ENCODE data around the gene KIAA1958.

KIAA1958 gene

GRCh38 chr9:112550531-112550930 is 63.9 kb downstream of the KIAA1958 start:
- H3K4me3 ChIP-seq (ENCODE audit: low read depth in 1 of 2, low read length in 2 of 2): no peak overlapping the region
- no peaks in the 10 kb centered on the region for H3K36me3 ChIP-seq (ENCODE audit: control insufficient read depth in 1 of 2, insufficient read depth in 2 of 2, low read length in 2 of 2)
- H3K9me3 ChIP-seq (ENCODE audit: control insufficient read depth in 1 of 2, low read length in 2 of 2): no peaks in the 10 kb centered on the region
- H3K27me3 ChIP-seq (ENCODE audit: control insufficient read depth in 1 of 2, insufficient read depth in 2 of 2, low read length in 2 of 2): no peaks in the 10 kb centered on the region
- H3K27ac ChIP-seq (ENCODE audit: low read depth, low read length): no peak overlapping the region
- peaks cover 14 to 26% of the 10 kb centered on the region in 2 donors for H3K4me1 ChIP-seq (ENCODE audit: control insufficient read depth in 1 of 2, insufficient read depth in 2 of 2, low read length in 2 of 2)
- H3K9ac ChIP-seq (ENCODE audit: low read depth in 1 of 2, low read length in 2 of 2): no peak overlapping the region

DNA sequence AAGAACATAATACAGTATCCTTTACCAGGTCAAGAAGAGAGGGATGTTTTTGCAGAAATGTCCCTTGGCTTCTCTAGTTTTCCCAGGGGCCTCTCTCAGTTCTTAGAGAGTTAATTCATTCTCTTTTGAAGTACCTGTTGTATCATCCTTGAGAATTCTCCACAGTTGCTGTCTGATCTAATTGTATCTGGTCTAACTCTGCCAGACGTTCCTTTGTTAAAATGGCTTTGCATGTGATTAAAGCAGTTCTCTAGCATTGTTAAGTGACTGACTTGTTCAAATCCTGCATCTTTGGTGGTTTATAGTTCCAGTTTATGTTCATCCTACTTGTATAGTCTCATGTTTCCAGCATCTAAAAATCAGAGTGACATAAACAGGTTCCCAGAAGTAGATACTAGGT is 65.0 kb downstream of the KIAA1958 start:
- peaks cover 15 to 21% of the 10 kb centered on the region in 2 donors for H3K4me1 ChIP-seq (ENCODE audit: control insufficient read depth in 1 of 2, insufficient read depth in 2 of 2, low read length in 2 of 2)
- no peak overlapping the region for H3K27ac ChIP-seq (ENCODE audit: low read depth, low read length)
- no peaks in the 10 kb centered on the region for H3K27me3 ChIP-seq (ENCODE audit: control insufficient read depth in 1 of 2, insufficient read depth in 2 of 2, low read length in 2 of 2)
- no peak overlapping the region for H3K4me3 ChIP-seq (ENCODE audit: low read depth in 1 of 2, low read length in 2 of 2)
- H3K9ac ChIP-seq (ENCODE audit: low read depth in 1 of 2, low read length in 2 of 2): no peak overlapping the region
- no peaks in the 10 kb centered on the region for H3K9me3 ChIP-seq (ENCODE audit: control insufficient read depth in 1 of 2, low read length in 2 of 2)
- H3K36me3 ChIP-seq (ENCODE audit: control insufficient read depth in 1 of 2, insufficient read depth in 2 of 2, low read length in 2 of 2): no peaks in the 10 kb centered on the region

DNA sequence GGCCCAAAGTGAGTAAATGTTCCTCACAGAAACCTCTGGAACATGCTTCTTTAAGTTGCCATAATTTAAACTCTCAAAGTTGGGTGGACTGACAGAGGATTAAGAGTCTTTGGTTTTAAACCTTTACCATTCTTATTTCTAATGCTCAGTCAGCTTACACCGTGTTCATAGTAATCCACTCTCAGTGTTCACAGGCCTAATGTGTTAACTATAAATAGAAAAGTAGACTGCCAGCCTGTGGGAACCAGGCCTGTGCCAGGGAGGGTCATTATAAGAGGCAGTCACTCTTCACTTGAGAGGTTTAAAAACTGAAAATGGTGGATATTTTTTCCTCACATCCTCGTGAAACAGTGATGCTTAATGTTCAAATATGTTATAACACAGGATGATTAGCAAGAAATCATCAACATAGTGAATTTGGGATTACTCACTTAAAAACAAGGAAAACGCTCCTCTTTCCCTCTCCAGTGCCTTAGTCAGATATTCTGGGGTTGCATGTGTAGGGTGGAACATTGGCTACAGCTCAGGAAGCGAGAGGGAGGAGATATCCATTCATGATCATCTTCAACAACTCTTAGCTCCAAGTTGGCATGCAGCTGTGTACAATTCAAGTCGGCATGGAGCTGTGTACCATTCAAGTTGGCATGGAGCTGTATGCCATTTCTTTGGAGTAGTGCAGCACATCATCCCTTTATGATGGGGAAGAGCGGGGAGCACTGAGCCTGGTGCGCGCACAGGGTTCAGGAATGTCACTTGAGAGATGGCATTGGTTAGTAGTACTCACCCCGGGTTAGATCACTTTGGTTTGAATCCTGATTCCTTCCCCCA is 65.8 kb downstream of the KIAA1958 start:
- Histone ChIP-seq H3K36me3 (ENCODE audit: control insufficient read depth in 1 of 2, insufficient read depth in 2 of 2, low read length in 2 of 2) (no peaks in the 10 kb centered on the region), H3K9ac (ENCODE audit: low read depth in 1 of 2, low read length in 2 of 2) (no peak overlapping the region), H3K27ac (ENCODE audit: low read depth, low read length) (no peak overlapping the region), H3K27me3 (ENCODE audit: control insufficient read depth in 1 of 2, insufficient read depth in 2 of 2, low read length in 2 of 2) (no peaks in the 10 kb centered on the region), H3K4me3 (ENCODE audit: low read depth in 1 of 2, low read length in 2 of 2) (no peak overlapping the region), H3K9me3 (ENCODE audit: control insufficient read depth in 1 of 2, low read length in 2 of 2) (no peaks in the 10 kb centered on the region), H3K4me1 (ENCODE audit: control insufficient read depth in 1 of 2, insufficient read depth in 2 of 2, low read length in 2 of 2) (peaks cover 21 to 29% of the 10 kb centered on the region in 2 donors)

DNA sequence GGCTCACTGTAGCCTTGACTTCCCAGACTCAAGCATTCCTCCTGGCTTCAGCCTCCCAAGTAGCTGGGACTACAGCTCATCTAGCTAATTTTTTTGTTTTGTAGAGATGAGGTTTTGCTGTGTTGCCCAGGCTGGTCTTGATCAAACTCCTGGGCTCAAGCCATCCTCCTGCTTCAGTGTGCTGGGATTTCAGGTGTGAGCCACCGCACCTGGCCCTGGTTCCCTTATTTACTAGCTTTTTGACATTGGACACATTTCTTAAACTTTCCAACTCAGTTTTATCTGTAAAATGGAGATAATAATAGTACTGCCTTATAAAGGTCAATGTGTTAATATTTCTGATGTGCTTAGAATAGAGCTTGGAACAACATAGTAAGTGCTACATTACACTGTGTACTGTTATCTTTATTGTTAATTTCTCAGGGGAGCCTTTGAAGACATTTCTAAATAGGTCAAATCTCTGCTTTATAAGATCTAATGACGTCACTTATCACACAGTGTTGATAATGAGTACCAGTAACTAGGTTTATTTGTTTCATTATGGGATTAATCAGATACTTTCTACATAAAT is 66.7 kb downstream of the KIAA1958 start:
- Histone ChIP-seq H3K36me3 (ENCODE audit: control insufficient read depth in 1 of 2, insufficient read depth in 2 of 2, low read length in 2 of 2) (no peaks in the 10 kb centered on the region), H3K9ac (ENCODE audit: low read depth in 1 of 2, low read length in 2 of 2) (no peak overlapping the region), H3K4me1 (ENCODE audit: control insufficient read depth in 1 of 2, insufficient read depth in 2 of 2, low read length in 2 of 2) (peaks cover 16 to 25% of the 10 kb centered on the region in 2 donors), H3K9me3 (ENCODE audit: control insufficient read depth in 1 of 2, low read length in 2 of 2) (no peaks in the 10 kb centered on the region), H3K4me3 (ENCODE audit: low read depth in 1 of 2, low read length in 2 of 2) (no peak overlapping the region), H3K27me3 (ENCODE audit: control insufficient read depth in 1 of 2, insufficient read depth in 2 of 2, low read length in 2 of 2) (no peaks in the 10 kb centered on the region), H3K27ac (ENCODE audit: low read depth, low read length) (no peak overlapping the region)

DNA sequence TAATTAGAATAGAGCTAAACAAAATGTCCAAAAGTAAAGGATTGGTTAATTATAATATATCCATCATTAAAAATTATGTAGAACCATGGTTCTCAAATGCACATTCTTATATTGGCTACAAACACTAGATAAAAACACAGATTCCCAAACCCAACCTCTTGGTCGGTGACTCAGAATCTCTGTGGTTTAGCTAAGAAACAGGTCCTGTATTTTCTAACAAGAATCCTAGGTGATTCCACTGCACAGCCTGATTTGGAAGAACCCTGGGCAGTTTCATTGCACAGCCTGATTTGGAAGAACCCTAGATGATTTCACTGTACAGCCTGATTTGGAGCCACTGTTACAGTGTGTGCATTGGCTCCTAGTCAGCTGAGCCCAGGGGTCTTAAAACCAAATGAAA is 67.9 kb downstream of the KIAA1958 start:
- no peak overlapping the region for H3K4me3 ChIP-seq (ENCODE audit: low read depth in 1 of 2, low read length in 2 of 2)
- H3K27ac ChIP-seq (ENCODE audit: low read depth, low read length): no peak overlapping the region
- H3K4me1 ChIP-seq (ENCODE audit: control insufficient read depth in 1 of 2, insufficient read depth in 2 of 2, low read length in 2 of 2): peaks cover 16 to 25% of the 10 kb centered on the region in 2 donors
- no peaks in the 10 kb centered on the region for H3K36me3 ChIP-seq (ENCODE audit: control insufficient read depth in 1 of 2, insufficient read depth in 2 of 2, low read length in 2 of 2)
- H3K27me3 ChIP-seq (ENCODE audit: control insufficient read depth in 1 of 2, insufficient read depth in 2 of 2, low read length in 2 of 2): no peaks in the 10 kb centered on the region
- no peaks in the 10 kb centered on the region for H3K9me3 ChIP-seq (ENCODE audit: control insufficient read depth in 1 of 2, low read length in 2 of 2)
- H3K9ac ChIP-seq (ENCODE audit: low read depth in 1 of 2, low read length in 2 of 2): no peak overlapping the region

GRCh38 chr9:112555101-112555643 is 68.5 kb downstream of the KIAA1958 start:
- H3K27me3 ChIP-seq (ENCODE audit: control insufficient read depth in 1 of 2, insufficient read depth in 2 of 2, low read length in 2 of 2): no peaks in the 10 kb centered on the region
- no peaks in the 10 kb centered on the region for H3K36me3 ChIP-seq (ENCODE audit: control insufficient read depth in 1 of 2, insufficient read depth in 2 of 2, low read length in 2 of 2)
- H3K4me1 ChIP-seq (ENCODE audit: control insufficient read depth in 1 of 2, insufficient read depth in 2 of 2, low read length in 2 of 2): peaks cover 16 to 25% of the 10 kb centered on the region in 2 donors
- no peak overlapping the region for H3K9ac ChIP-seq (ENCODE audit: low read depth in 1 of 2, low read length in 2 of 2)
- no peaks in the 10 kb centered on the region for H3K9me3 ChIP-seq (ENCODE audit: control insufficient read depth in 1 of 2, low read length in 2 of 2)
- H3K27ac ChIP-seq (ENCODE audit: low read depth, low read length): no peak overlapping the region
- H3K4me3 ChIP-seq (ENCODE audit: low read depth in 1 of 2, low read length in 2 of 2): no peak overlapping the region

DNA sequence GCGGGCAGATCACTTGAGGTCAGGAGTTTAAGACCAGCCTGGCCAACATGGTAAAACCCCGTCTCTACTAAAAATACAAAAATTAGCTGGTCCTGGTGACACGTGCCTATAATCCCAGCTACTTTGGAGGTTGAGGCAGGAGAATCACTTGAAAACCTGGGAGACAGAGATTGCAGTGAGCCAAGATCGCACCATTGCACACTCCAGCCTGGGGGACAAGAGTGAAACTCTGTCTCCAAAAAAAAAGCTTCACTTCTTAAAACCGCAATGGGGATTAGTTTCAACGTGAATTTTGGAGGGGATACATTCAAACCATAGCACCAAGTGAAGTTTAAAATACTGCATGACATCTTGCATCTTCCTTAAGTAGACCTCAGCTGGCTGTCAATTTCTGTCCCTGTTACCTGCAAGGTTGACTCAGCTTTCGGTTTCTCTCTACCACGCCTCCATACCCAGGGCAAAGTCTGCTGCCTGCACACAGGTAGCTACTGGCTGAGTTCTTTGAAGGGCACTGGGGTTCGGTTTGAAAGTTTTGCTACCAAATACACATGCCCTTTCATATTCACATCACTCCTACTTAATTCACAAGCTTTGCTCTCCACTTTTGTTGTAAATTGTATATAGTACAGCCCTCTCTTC is 69.3 kb downstream of the KIAA1958 start:
- Histone ChIP-seq H3K4me1 (ENCODE audit: control insufficient read depth in 1 of 2, insufficient read depth in 2 of 2, low read length in 2 of 2) (peaks cover 16 to 25% of the 10 kb centered on the region in 2 donors), H3K4me3 (ENCODE audit: low read depth in 1 of 2, low read length in 2 of 2) (no peak overlapping the region), H3K9me3 (ENCODE audit: control insufficient read depth in 1 of 2, low read length in 2 of 2) (no peaks in the 10 kb centered on the region), H3K36me3 (ENCODE audit: control insufficient read depth in 1 of 2, insufficient read depth in 2 of 2, low read length in 2 of 2) (no peaks in the 10 kb centered on the region), H3K27ac (ENCODE audit: low read depth, low read length) (no peak overlapping the region), H3K9ac (ENCODE audit: low read depth in 1 of 2, low read length in 2 of 2) (no peak overlapping the region), H3K27me3 (ENCODE audit: control insufficient read depth in 1 of 2, insufficient read depth in 2 of 2, low read length in 2 of 2) (no peaks in the 10 kb centered on the region)

DNA sequence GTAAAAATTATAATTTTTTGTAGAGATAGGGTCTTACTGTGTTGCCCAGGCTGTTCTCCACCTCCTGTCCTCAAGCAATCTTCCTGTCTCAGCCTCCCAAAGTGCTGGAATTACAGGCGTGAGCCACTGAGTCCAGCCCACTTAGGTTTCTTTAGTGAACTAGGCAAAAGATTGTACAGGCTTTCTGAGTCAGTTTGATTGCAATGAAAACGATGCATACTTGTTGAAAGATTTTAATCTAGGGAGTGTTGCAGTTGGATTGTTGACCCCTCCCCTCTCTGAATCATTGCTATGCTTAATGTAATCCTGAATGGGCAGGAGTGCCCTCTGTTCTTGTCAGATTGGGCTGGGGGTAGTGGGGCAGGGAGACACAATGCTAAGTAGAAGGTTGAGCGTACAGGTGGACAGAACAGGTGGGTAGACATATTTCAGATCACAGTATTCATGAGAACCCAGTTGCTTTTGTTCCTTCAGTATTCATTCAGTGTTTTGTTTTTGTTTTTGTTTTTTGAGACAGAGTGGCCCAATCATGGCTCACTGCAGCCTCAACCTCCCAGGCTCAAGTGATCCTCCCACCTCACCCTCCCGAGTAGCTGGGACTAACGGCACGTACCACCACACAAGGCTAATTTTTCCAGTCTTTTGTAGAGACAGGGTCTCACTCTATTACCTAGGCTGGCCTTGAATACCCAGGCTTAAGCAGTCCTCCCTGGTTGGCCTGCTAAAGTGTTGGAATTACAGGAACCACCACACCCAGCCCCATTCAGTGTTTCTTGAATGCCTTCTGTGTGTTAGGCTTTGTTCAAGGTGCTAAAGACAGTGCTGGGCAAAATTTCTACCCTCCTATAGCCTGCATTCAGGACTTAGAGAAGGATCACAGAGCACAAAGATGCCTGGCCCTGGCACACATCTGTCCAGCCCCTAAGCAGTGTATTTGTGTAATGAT is 70.1 kb downstream of the KIAA1958 start:
- no peak overlapping the region for H3K27ac ChIP-seq (ENCODE audit: low read depth, low read length)
- H3K4me1 ChIP-seq (ENCODE audit: control insufficient read depth in 1 of 2, insufficient read depth in 2 of 2, low read length in 2 of 2): peaks cover 16 to 25% of the 10 kb centered on the region in 2 donors
- no peaks in the 10 kb centered on the region for H3K36me3 ChIP-seq (ENCODE audit: control insufficient read depth in 1 of 2, insufficient read depth in 2 of 2, low read length in 2 of 2)
- H3K9me3 ChIP-seq (ENCODE audit: control insufficient read depth in 1 of 2, low read length in 2 of 2): no peaks in the 10 kb centered on the region
- no peak overlapping the region for H3K9ac ChIP-seq (ENCODE audit: low read depth in 1 of 2, low read length in 2 of 2)
- no peaks in the 10 kb centered on the region for H3K27me3 ChIP-seq (ENCODE audit: control insufficient read depth in 1 of 2, insufficient read depth in 2 of 2, low read length in 2 of 2)
- H3K4me3 ChIP-seq (ENCODE audit: low read depth in 1 of 2, low read length in 2 of 2): no peak overlapping the region

GRCh38 chr9:112558476-112558875 is 71.8 kb downstream of the KIAA1958 start:
- no peak overlapping the region for H3K9ac ChIP-seq (ENCODE audit: low read depth in 1 of 2, low read length in 2 of 2)
- no peak overlapping the region for H3K4me3 ChIP-seq (ENCODE audit: low read depth in 1 of 2, low read length in 2 of 2)
- no peaks in the 10 kb centered on the region for H3K9me3 ChIP-seq (ENCODE audit: control insufficient read depth in 1 of 2, low read length in 2 of 2)
- no peaks in the 10 kb centered on the region for H3K27me3 ChIP-seq (ENCODE audit: control insufficient read depth in 1 of 2, insufficient read depth in 2 of 2, low read length in 2 of 2)
- no peaks in the 10 kb centered on the region for H3K36me3 ChIP-seq (ENCODE audit: control insufficient read depth in 1 of 2, insufficient read depth in 2 of 2, low read length in 2 of 2)
- H3K27ac ChIP-seq (ENCODE audit: low read depth, low read length): no peak overlapping the region
- H3K4me1 ChIP-seq (ENCODE audit: control insufficient read depth in 1 of 2, insufficient read depth in 2 of 2, low read length in 2 of 2): peaks cover 13 to 26% of the 10 kb centered on the region in 2 donors
